PC-3 (cell line): ENCODE results near the gene MBD3L5. TPM values are rescaled to one million over a fixed set of nuclear protein-coding genes. Genes with fewer than 3 reads are reported as not detected.

ENCODE experiments used
- ATAC-seq: fragments of 200-7000 bp; cut with Tn5 transposase; 2 replicates; pipeline ENCODE4 v1.9.1; 2020; ENCODE audit warnings: mild to moderate bottlenecking, moderate library complexity
- BruUV-seq: library from RNA; stranded (reverse); fragments of 400-500 nt; replicated peaks from 2 replicates; lab custom pipeline; 2021; lab: Mats Ljungman, UMichigan
- CTCF ChIA-PET: fragments of 300-600 bp; sonication (Branson Sonifier 250); formaldehyde crosslinking; loops from one replicate; lab custom pipeline; 2022; ENCODE audit warnings: antibody characterized with exemption; lab: Charles Lee
- POLR2A ChIA-PET: fragments of 300-600 bp; sonication (Branson Sonifier 250); formaldehyde crosslinking; loops from one replicate; lab custom pipeline; 2022; ENCODE audit warnings: antibody characterized with exemption; ENCODE audit not compliant: unreplicated experiment; lab: Charles Lee
- DNase-seq: peaks from one replicate; pipeline ENCODE4 v3.0.0-alpha.2; 2015
- H2AFZ ChIP-seq: fragments of 300-600 bp; sonication (generic); 2 replicates; pipeline ENCODE4 v1.6.0; 2016; ENCODE audit warnings: antibody characterized with exemption, low read length
- H3F3A ChIP-seq: fragments of 300-600 bp; sonication (generic); one replicate; pipeline ENCODE4 v1.6.0; 2017; ENCODE audit warnings: antibody characterized with exemption, low read length, control low read depth, mild to moderate bottlenecking; ENCODE audit not compliant: unreplicated experiment
- H3K27ac ChIP-seq: fragments of 300-600 bp; sonication (generic); 2 replicates; pipeline ENCODE4 v1.5.1; 2016; ENCODE audit warnings: mild to moderate bottlenecking, low read length
- H3K27me3 ChIP-seq: fragments of 300-600 bp; sonication (generic); 2 replicates; pipeline ENCODE4 v1.6.1; 2016; ENCODE audit warnings: low read length, mixed read lengths
- H3K36me3 ChIP-seq: fragments of 300-600 bp; sonication (generic); 2 replicates; pipeline ENCODE4 v1.6.1; 2016; ENCODE audit warnings: low read depth, mixed run types, low read length, mixed read lengths
- H3K4me1 ChIP-seq: fragments of 300-600 bp; sonication (generic); 2 replicates; pipeline ENCODE4 v1.5.1; 2016; ENCODE audit warnings: low read length; ENCODE audit not compliant: insufficient read depth
- H3K4me2 ChIP-seq: fragments of 300-600 bp; sonication (generic); 2 replicates; pipeline ENCODE4 v1.6.0; 2016; ENCODE audit warnings: low read length
- H3K4me3 ChIP-seq: fragments of 300-600 bp; sonication (generic); 2 replicates; pipeline ENCODE4 v1.5.1; 2016; ENCODE audit warnings: mild to moderate bottlenecking, low read length, mixed read lengths
- H3K79me2 ChIP-seq: fragments of 300-600 bp; sonication (generic); 2 replicates; pipeline ENCODE4 v1.6.1; 2017; ENCODE audit warnings: low read length, mixed read lengths
- H3K9ac ChIP-seq: fragments of 300-600 bp; sonication (generic); 2 replicates; pipeline ENCODE4 v1.6.0; 2016; ENCODE audit warnings: mild to moderate bottlenecking, low read length
- H3K9me2 ChIP-seq: fragments of 300-600 bp; sonication (generic); replicated peaks from 2 replicates; pipeline ENCODE4 v1.6.1; 2016; ENCODE audit warnings: mixed run types, low read length, mixed read lengths
- H3K9me3 ChIP-seq: fragments of 300-600 bp; sonication (generic); 2 replicates; pipeline ENCODE4 v1.6.1; 2016; ENCODE audit warnings: low read length, mixed read lengths
- H4K20me1 ChIP-seq: fragments of 300-600 bp; sonication (generic); 2 replicates; pipeline ENCODE4 v1.6.1; 2016; ENCODE audit warnings: low read length, mixed read lengths
- EZH2 ChIP-seq: fragments of 300-600 bp; sonication (generic); IDR thresholded peaks from one replicate; pipeline ENCODE4 v1.6.1; 2017; ENCODE audit warnings: antibody characterized with exemption, mild to moderate bottlenecking, low read length; ENCODE audit not compliant: unreplicated experiment
- EZH2phosphoT487 ChIP-seq: fragments of 300-600 bp; sonication (generic); IDR thresholded peaks from 2 replicates; pipeline ENCODE4 v1.6.1; 2018; ENCODE audit warnings: mild to moderate bottlenecking, antibody characterized with exemption, low read length, borderline replicate concordance
- intact Hi-C: fragments of 100-400 bp; cut with micrococcal nuclease; formaldehyde crosslinking; loops from 2 replicates; pipeline ENCODE4 v1.9.0; 2023
- total RNA-seq: library from RNA; depleted of rRNA; stranded (reverse); fragments of >200 nt; gene quantifications from 2 replicates; pipeline ENCODE4 v1.2.3, GENCODE V29; 2014
- TF ChIP-seq, protein P1 (sequence below): fragments of 300-600 bp; sonication (generic); conservative IDR thresholded peaks from 2 replicates; pipeline ENCODE4 v1.5.1; 2017; ENCODE audit warnings: antibody characterized with exemption, low read depth, mild to moderate bottlenecking, low read length

Gene MBD3L5
- total RNA-seq, 1 experiment from 2014 or later = not detected

DNA sequence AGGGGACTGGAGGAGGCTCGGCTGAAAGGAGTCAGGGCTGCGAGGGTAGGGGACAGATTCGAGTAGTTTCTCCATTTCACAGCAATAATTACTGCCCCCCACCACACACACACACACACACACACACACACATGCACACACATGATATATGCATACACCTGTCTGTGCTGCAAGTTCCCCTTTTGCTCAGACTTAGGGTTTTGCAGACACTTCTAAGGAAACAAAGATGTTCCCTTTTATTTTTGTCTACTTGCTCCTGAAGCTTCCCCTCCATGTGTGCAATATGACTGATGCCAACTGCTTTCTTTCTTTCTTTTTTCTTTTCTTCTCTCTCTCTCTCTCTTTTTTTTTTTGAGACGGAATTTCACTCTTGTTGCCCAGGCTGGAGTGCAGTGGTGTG, 22.5 kb upstream of the MBD3L5 start:
- Histone ChIP-seq H3K9me2 (no peaks in the 10 kb centered on the region), H4K20me1 (no peaks in the 10 kb centered on the region), H3K36me3 (no peaks in the 10 kb centered on the region), H3K79me2 (no peaks in the 10 kb centered on the region), H3K4me1 (no peaks in the 10 kb centered on the region), H3K9me3 (no peaks in the 10 kb centered on the region), H2AFZ (no peak overlapping the region), H3K9ac (no peak overlapping the region), H3F3A (no peaks in the 10 kb centered on the region), H3K4me3 (no peak overlapping the region), H3K27ac (no peak overlapping the region), H3K4me2 (no peak overlapping the region), H3K27me3 (peaks cover 10% of the 10 kb centered on the region)
- ChIA-PET CTCF (no interaction called here), POLR2A (no interaction called here)
- intact Hi-C loops = no loop called here
- no peak for DNase-seq
- no TSS peak for BruUV-seq
- no peak for TF ChIP-seq EZH2phosphoT487
- TF ChIP-seq EZH2 = no peak
- TF ChIP-seq, protein P1, sequence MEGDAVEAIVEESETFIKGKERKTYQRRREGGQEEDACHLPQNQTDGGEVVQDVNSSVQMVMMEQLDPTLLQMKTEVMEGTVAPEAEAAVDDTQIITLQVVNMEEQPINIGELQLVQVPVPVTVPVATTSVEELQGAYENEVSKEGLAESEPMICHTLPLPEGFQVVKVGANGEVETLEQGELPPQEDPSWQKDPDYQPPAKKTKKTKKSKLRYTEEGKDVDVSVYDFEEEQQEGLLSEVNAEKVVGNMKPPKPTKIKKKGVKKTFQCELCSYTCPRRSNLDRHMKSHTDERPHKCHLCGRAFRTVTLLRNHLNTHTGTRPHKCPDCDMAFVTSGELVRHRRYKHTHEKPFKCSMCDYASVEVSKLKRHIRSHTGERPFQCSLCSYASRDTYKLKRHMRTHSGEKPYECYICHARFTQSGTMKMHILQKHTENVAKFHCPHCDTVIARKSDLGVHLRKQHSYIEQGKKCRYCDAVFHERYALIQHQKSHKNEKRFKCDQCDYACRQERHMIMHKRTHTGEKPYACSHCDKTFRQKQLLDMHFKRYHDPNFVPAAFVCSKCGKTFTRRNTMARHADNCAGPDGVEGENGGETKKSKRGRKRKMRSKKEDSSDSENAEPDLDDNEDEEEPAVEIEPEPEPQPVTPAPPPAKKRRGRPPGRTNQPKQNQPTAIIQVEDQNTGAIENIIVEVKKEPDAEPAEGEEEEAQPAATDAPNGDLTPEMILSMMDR = no peak
- ATAC-seq = no peak

DNA sequence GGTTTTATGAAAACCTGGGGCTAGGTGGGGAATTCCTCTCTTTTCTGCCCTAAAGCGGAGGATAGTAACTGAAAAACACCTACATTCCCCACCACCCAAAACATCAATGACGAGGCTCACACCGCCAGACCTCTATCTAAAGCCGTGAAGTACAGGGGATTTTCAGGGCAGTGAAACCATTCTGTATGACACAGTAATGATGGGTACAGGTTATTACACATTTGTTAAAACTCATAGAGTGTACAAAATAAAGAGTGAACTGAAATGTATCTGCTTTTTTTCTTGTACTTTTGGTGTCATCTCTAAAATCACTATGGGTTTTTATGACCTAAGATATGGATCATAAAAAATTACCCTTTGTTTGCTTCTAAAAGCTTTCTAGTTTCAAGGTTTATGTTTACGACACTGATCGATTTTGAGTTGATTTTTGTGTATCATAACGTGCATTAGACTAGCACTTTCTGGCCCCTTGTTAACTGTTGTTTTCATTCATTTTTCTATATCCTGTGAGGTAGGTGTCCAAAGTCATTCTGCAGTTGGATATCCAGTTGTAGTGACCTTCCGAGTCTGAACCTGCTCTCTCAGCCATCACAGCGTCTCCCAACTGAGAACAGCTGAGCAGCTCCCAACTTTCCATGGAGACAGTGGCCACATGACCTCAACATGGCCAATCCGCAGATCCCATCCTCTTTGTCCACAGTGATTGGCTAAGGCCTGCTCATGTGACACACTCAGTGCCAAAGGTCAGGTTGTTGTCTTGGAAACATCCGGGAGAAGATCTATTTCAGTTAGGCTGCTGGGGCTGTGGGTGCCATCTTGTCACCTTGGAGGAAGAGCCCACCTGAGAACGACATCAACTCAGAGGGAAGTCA, 19.4 kb upstream of the MBD3L5 start:
- BruUV-seq = no TSS peak
- Histone ChIP-seq H3K9me3 (0 out of 2 replicates have a peak, but pooled peaks cover 4% of the 10 kb centered on the region), H3K79me2 (no peaks in the 10 kb centered on the region), H3K4me3 (no peak overlapping the region), H3K9me2 (no peaks in the 10 kb centered on the region), H3K27ac (no peak overlapping the region), H3F3A (no peaks in the 10 kb centered on the region), H2AFZ (no peak overlapping the region), H3K4me2 (no peak overlapping the region), H3K36me3 (no peaks in the 10 kb centered on the region), H3K27me3 (peaks cover 9% of the 10 kb centered on the region), H3K4me1 (no peaks in the 10 kb centered on the region), H3K9ac (no peak overlapping the region), H4K20me1 (no peaks in the 10 kb centered on the region)
- ChIA-PET CTCF (no interaction called here), POLR2A (interaction anchor here (0.7 kb wide), 1 partner anchor 169 kb away, joined by 3 read pairs; no protein-coding TSS in a partner anchor)
- no peak for TF ChIP-seq EZH2phosphoT487
- no peak for TF ChIP-seq EZH2
- TF ChIP-seq, protein P1 = no peak
- ATAC-seq (no peak), DNase-seq (no peak)
- intact Hi-C loops = no loop called here

DNA sequence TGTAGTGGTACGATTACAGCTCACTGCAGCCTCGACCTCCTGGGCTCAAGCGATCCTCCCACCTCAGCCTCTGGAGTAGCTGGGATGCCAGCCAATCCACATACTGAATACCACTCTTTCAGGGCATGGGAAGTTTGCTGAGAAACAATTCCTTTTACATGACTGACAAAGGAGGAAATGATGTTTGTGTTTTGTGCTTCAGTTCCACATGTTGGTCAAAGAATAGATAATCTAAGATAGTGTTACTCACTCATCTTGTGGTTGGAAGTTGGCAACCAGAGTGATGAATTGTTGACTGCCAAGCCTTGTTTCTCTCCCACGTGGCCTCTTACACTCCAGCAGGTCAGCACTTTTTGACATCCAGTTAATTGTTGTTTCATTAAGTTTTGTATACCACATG, 16.7 kb upstream of the MBD3L5 start:
- Histone ChIP-seq H3F3A (no peaks in the 10 kb centered on the region), H3K36me3 (no peaks in the 10 kb centered on the region), H3K9me2 (no peaks in the 10 kb centered on the region), H3K9me3 (0 out of 2 replicates have a peak, but pooled peaks cover 4% of the 10 kb centered on the region), H3K4me3 (no peak overlapping the region), H3K4me2 (no peak overlapping the region), H3K79me2 (no peaks in the 10 kb centered on the region), H3K4me1 (no peaks in the 10 kb centered on the region), H2AFZ (no peak overlapping the region), H3K9ac (no peak overlapping the region), H3K27ac (no peak overlapping the region), H4K20me1 (no peaks in the 10 kb centered on the region), H3K27me3 (peaks cover 13% of the 10 kb centered on the region)
- no TSS peak for BruUV-seq
- DNase-seq (peak; percentile 84), ATAC-seq (peak; percentile 56)
- TF ChIP-seq EZH2phosphoT487 (no peak), EZH2 (no peak)
- TF ChIP-seq, protein P1 = no peak
- intact Hi-C loops = no loop called here
- CTCF ChIA-PET = no interaction called here
- POLR2A ChIA-PET = no interaction called here
